Measurements from ENCODE around the gene RPTOR.

RPTOR gene

DNA sequence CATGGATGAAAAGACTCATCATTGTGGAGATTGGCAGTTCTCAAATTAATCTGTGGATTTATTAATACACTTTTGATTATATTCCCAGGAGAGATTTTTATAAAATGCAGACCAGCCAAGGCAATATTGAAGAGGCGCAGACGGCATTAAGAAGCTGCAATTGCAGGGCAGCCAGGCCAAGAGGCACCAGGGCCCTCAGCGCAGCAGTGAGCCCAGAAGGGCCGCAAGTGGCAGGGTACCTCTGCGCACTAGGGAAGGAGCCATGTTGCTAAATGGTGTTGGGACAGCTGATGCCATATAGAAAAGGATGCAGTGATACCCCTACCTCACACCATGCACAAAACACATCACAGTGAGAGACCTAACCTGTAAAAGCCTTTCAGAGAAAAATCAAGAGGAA is 410.4 kb downstream of the RPTOR start:
- Histone ChIP-seq H3K36me3 (ENCODE audit: control insufficient read depth in 2 of 2, insufficient read depth in 1 of 2, low read length in 2 of 2) (peaks cover 0 to 24% of the 10 kb centered on the region in 2 experiments; a peak in 1 of 3 replicates), H3K9me3 (ENCODE audit: control insufficient read depth, insufficient read depth, low read depth, low read length) (no peaks in the 10 kb centered on the region), H3K27ac (ENCODE audit: extremely low read depth, low read depth, low read length) (no peak overlapping the region), H3K4me1 (ENCODE audit: control insufficient read depth, insufficient read depth, low read length) (no peaks in the 10 kb centered on the region), H3K4me3 (ENCODE audit: low read depth, low read length) (no peak overlapping the region)
- CTCF ChIA-PET = no interaction called here
- no peak for TF ChIP-seq ZFP37 (tag by site-specific recombination; IDR thresholded peaks at IDR 0.05)
- TF ChIP-seq ZNF488 (tag by site-specific recombination; IDR thresholded peaks at IDR 0.05) = no peak
- no peak for TF ChIP-seq ZFP69B (tag by site-specific recombination; IDR thresholded peaks at IDR 0.05)
- TF ChIP-seq ZNF843 (tag by site-specific recombination; IDR thresholded peaks at IDR 0.05) = no peak
- TF ChIP-seq ZIC2 (tag by site-specific recombination; IDR thresholded peaks at IDR 0.05) = no peak
- TF ChIP-seq ZSCAN16 (tag by site-specific recombination; IDR thresholded peaks at IDR 0.05) = no peak
- POLR2A ChIA-PET = no interaction called here

DNA sequence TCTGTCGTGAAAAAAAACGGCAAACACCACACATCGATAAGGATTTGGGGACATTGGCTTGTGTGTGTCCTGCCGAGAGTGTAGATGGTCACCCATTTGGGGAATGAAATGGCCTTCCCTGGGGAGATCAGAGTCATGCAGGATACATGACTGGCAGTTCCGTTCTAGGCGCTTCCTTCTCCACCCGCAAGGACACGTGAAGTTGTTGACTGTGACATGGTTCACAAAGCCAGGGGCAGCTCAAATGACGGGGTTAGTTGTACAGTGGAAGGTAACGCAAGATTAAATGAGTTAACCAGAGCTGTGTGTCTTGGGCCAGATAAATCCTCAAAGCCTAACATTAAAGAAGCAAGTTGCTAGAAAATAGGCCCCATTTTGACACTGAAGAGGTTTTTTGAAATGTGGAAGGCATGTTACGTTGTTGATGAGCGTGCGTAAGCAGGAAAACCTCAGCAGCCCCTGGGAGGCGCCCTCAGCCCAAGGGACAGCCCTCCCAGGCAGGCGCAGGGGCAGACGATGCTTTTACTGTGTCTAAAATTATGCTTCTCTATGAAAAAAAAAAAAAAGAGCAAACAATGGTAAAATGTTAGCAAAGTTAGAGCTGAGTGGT is 411.1 kb downstream of the RPTOR start:
- Histone ChIP-seq H3K36me3 (ENCODE audit: control insufficient read depth in 2 of 2, insufficient read depth in 1 of 2, low read length in 2 of 2) (peaks cover 0 to 25% of the 10 kb centered on the region in 2 experiments; a peak in 1 of 3 replicates), H3K4me3 (ENCODE audit: low read depth, low read length) (no peak overlapping the region), H3K9me3 (ENCODE audit: control insufficient read depth, insufficient read depth, low read depth, low read length) (no peaks in the 10 kb centered on the region), H3K27ac (ENCODE audit: extremely low read depth, low read depth, low read length) (no peak overlapping the region), H3K4me1 (ENCODE audit: control insufficient read depth, insufficient read depth, low read length) (no peaks in the 10 kb centered on the region)
- TF ChIP-seq, protein P1, sequence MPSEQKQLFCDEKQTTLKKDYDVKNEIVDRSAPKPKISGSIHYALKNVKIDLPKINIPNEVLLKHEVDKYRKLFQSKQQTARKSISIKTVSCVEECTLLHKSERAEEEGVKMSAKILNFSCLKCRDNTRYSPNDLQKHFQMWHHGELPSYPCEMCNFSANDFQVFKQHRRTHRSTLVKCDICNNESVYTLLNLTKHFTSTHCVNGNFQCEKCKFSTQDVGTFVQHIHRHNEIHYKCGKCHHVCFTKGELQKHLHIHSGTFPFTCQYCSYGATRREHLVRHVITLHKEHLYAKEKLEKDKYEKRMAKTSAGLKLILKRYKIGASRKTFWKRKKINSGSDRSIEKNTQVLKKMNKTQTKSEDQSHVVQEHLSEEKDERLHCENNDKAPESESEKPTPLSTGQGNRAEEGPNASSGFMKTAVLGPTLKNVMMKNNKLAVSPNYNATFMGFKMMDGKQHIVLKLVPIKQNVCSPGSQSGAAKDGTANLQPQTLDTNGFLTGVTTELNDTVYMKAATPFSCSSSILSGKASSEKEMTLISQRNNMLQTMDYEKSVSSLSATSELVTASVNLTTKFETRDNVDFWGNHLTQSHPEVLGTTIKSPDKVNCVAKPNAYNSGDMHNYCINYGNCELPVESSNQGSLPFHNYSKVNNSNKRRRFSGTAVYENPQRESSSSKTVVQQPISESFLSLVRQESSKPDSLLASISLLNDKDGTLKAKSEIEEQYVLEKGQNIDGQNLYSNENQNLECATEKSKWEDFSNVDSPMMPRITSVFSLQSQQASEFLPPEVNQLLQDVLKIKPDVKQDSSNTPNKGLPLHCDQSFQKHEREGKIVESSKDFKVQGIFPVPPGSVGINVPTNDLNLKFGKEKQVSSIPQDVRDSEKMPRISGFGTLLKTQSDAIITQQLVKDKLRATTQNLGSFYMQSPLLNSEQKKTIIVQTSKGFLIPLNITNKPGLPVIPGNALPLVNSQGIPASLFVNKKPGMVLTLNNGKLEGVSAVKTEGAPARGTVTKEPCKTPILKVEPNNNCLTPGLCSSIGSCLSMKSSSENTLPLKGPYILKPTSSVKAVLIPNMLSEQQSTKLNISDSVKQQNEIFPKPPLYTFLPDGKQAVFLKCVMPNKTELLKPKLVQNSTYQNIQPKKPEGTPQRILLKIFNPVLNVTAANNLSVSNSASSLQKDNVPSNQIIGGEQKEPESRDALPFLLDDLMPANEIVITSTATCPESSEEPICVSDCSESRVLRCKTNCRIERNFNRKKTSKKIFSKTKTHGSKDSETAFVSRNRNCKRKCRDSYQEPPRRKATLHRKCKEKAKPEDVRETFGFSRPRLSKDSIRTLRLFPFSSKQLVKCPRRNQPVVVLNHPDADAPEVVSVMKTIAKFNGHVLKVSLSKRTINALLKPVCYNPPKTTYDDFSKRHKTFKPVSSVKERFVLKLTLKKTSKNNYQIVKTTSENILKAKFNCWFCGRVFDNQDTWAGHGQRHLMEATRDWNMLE (tag by site-specific recombination; conservative IDR thresholded peaks at IDR 0.05; ENCODE audit: low read depth) = no peak
- TF ChIP-seq WT1 (tag by site-specific recombination; IDR thresholded peaks at IDR 0.05) = no peak
- TF ChIP-seq GLIS2 (tag by site-specific recombination; IDR thresholded peaks at IDR 0.05) = no peak
- no peak for TF ChIP-seq ZNF335 (tag by site-specific recombination; conservative IDR thresholded peaks at IDR 0.05)
- no peak for TF ChIP-seq ZXDB (tag by site-specific recombination; IDR thresholded peaks at IDR 0.05)
- TF ChIP-seq, protein P2, sequence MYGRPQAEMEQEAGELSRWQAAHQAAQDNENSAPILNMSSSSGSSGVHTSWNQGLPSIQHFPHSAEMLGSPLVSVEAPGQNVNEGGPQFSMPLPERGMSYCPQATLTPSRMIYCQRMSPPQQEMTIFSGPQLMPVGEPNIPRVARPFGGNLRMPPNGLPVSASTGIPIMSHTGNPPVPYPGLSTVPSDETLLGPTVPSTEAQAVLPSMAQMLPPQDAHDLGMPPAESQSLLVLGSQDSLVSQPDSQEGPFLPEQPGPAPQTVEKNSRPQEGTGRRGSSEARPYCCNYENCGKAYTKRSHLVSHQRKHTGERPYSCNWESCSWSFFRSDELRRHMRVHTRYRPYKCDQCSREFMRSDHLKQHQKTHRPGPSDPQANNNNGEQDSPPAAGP (tag by site-specific recombination; IDR thresholded peaks at IDR 0.05) = no peak
- no peak for TF ChIP-seq ZNF747 (tag by site-specific recombination; IDR thresholded peaks at IDR 0.05)
- TF ChIP-seq, protein P3, sequence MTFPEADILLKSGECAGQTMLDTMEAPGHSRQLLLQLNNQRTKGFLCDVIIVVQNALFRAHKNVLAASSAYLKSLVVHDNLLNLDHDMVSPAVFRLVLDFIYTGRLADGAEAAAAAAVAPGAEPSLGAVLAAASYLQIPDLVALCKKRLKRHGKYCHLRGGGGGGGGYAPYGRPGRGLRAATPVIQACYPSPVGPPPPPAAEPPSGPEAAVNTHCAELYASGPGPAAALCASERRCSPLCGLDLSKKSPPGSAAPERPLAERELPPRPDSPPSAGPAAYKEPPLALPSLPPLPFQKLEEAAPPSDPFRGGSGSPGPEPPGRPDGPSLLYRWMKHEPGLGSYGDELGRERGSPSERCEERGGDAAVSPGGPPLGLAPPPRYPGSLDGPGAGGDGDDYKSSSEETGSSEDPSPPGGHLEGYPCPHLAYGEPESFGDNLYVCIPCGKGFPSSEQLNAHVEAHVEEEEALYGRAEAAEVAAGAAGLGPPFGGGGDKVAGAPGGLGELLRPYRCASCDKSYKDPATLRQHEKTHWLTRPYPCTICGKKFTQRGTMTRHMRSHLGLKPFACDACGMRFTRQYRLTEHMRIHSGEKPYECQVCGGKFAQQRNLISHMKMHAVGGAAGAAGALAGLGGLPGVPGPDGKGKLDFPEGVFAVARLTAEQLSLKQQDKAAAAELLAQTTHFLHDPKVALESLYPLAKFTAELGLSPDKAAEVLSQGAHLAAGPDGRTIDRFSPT (tag by site-specific recombination; IDR thresholded peaks at IDR 0.05) = no peak
- no peak for TF ChIP-seq ZNF174 (tag by site-specific recombination; IDR thresholded peaks at IDR 0.05)
- TF ChIP-seq ZNF302 (tag by site-specific recombination; IDR thresholded peaks at IDR 0.05; ENCODE audit: low read depth) = no peak
- ChIA-PET POLR2A (no interaction called here), CTCF (interaction anchor here (0.5 to 1.1 kb wide), 6 partner anchors 14 to 529 kb away, joined by 3 to 4 read pairs (median 3); no protein-coding TSS in a partner anchor)
